HepG2 (cell line): ENCODE data around the gene KCTD1. TPM values are rescaled to one million over a fixed set of nuclear protein-coding genes. Genes with fewer than 3 reads are reported as not detected.

Experiments
- BRD4 ChIP-seq: sonication (generic); formaldehyde crosslinking; IDR thresholded peaks from 2 replicates; pipeline ENCODE4 v1.4.0; 2020; ENCODE audit warnings: missing genetic modification reagents
- ELF1 ChIP-seq: sonication (generic); formaldehyde crosslinking; IDR thresholded peaks from 2 replicates; pipeline ENCODE4 v1.4.0; 2020; ENCODE audit warnings: missing genetic modification reagents
- FOXA3 ChIP-seq: IDR thresholded peaks from 2 replicates; pipeline ENCODE4 v1.6.1; 2016; ENCODE audit warnings: missing genetic modification reagents, missing compliant biosample characterization
- HOXA7 ChIP-seq: sonication (generic); formaldehyde crosslinking; IDR thresholded peaks from 2 replicates; pipeline ENCODE4 v1.8.1; 2022; ENCODE audit warnings: mild to moderate bottlenecking, missing genetic modification reagents, moderate library complexity
- JDP2 ChIP-seq: sonication (generic); formaldehyde crosslinking; IDR thresholded peaks from 2 replicates; pipeline ENCODE4 v1.8.1; 2022; ENCODE audit warnings: missing genetic modification reagents, borderline replicate concordance
- NFIC ChIP-seq: IDR thresholded peaks from 2 replicates; pipeline ENCODE4 v1.6.1; 2012; ENCODE audit warnings: mild to moderate bottlenecking, low read length, inconsistent platforms
- NONO ChIP-seq, 2 experiments: fragments of 450-650 bp in 1 of 2; sonication (generic) in 1 of 2; formaldehyde crosslinking in 1 of 2; IDR thresholded peaks in 1 of 2; conservative IDR thresholded peaks in 1 of 2; 2 replicates each; pipeline versions ENCODE4 v1.6.1 to v1.8.0; 2017 to 2022; ENCODE audit warnings: mild to moderate bottlenecking in 1 of 2, missing genetic modification reagents in 1 of 2, moderate library complexity in 1 of 2
- NR2C2 ChIP-seq: sonication (generic); formaldehyde crosslinking; IDR thresholded peaks from 2 replicates; pipeline ENCODE4 v1.4.0; 2020; ENCODE audit warnings: missing genetic modification reagents, mild to moderate bottlenecking, moderate library complexity, borderline replicate concordance
- PATZ1 ChIP-seq: sonication (generic); formaldehyde crosslinking; IDR thresholded peaks from 2 replicates; pipeline ENCODE4 v1.4.0; 2020; ENCODE audit warnings: missing genetic modification reagents
- PBX3 ChIP-seq: sonication (generic); formaldehyde crosslinking; IDR thresholded peaks from 2 replicates; pipeline ENCODE4 v1.8.1; 2023; ENCODE audit warnings: missing genetic modification reagents, inconsistent platforms, borderline replicate concordance
- PPARG ChIP-seq: conservative IDR thresholded peaks from 2 replicates; pipeline ENCODE4 v1.6.1; 2016; ENCODE audit warnings: missing biosample characterization, missing genetic modification reagents
- PRDM10 ChIP-seq: sonication (generic); formaldehyde crosslinking; IDR thresholded peaks from 2 replicates; pipeline ENCODE4 v1.4.0; 2020; ENCODE audit warnings: low read depth, missing genetic modification reagents
- SIX1 ChIP-seq: sonication (generic); formaldehyde crosslinking; IDR thresholded peaks from 2 replicates; pipeline ENCODE4 v1.4.0; 2020; ENCODE audit warnings: missing genetic modification reagents, borderline replicate concordance
- SKIL ChIP-seq: sonication (generic); formaldehyde crosslinking; IDR thresholded peaks from 2 replicates; pipeline ENCODE4 v1.8.0; 2022; ENCODE audit warnings: missing genetic modification reagents, mild to moderate bottlenecking, moderate library complexity, borderline replicate concordance
- SMYD3 ChIP-seq: sonication (generic); formaldehyde crosslinking; IDR thresholded peaks from 2 replicates; pipeline ENCODE4 v1.8.1; 2023; ENCODE audit warnings: mild to moderate bottlenecking, missing genetic modification reagents
- SOX5 ChIP-seq: IDR thresholded peaks from 2 replicates; pipeline ENCODE4 v1.6.1; 2016; ENCODE audit warnings: borderline replicate concordance
- SP5 ChIP-seq: IDR thresholded peaks from 2 replicates; pipeline ENCODE4 v1.6.1; 2016; ENCODE audit warnings: low read depth, borderline replicate concordance
- ZFP1 ChIP-seq: IDR thresholded peaks from 2 replicates; pipeline ENCODE4 v1.6.1; 2016
- ZNF326 ChIP-seq: sonication (generic); formaldehyde crosslinking; IDR thresholded peaks from 2 replicates; pipeline ENCODE4 v1.4.0; 2020; ENCODE audit warnings: missing genetic modification reagents, borderline replicate concordance
- ZNF543 ChIP-seq: sonication (generic); formaldehyde crosslinking; IDR thresholded peaks from 2 replicates; pipeline ENCODE4 v1.4.0; 2020; ENCODE audit warnings: mild to moderate bottlenecking, missing genetic modification reagents
- ZNF772 ChIP-seq: sonication (generic); formaldehyde crosslinking; IDR thresholded peaks from 2 replicates; pipeline ENCODE4 v1.5.0; 2020; ENCODE audit warnings: mild to moderate bottlenecking, missing genetic modification reagents
- polyA plus RNA-seq, 8 experiments: library from polyadenylated mRNA; depleted of rRNA in 3 of 8; stranded (reverse) in 7 of 8; unstranded in 1 of 8; fragments of >200 nt; fragmentation: Illumina TruSeq in 4 of 8; extraction: Trizol in 4 of 8; gene quantifications; 2 replicates each; pipeline versions ENCODE4 v1.2.1 to v1.2.3, GENCODE V29; 2011 to 2016; ENCODE audit warnings: low read depth in 4 of 8, missing spikeins in 1 of 8, mixed read lengths in 1 of 8; ENCODE audit not compliant: insufficient read depth in 1 of 8
- total RNA-seq, 5 experiments: library from RNA; depleted of rRNA; stranded (reverse); fragments of >200 nt; fragmentation: Illumina TruSeq; extraction: Trizol; gene quantifications; 2 replicates each; pipeline ENCODE4 v1.2.3, GENCODE V29; 2016; ENCODE audit warnings: low read depth in 1 of 5

KCTD1 gene
- total and polyA plus RNA-seq, 2 of the 13 experiments (the other 11 are each of a cell fraction or from before 2014, with no cell fraction given): 2.7 to 6.8 TPM

- TF ChIP-seq SIX1: peak; percentile 47; the same call in 1 of the 2 replicates
- TF ChIP-seq SMYD3: no peak
- 0 out of 2 replicates have a peak, but pooled peaks have one; percentile 38 for TF ChIP-seq PRDM10 (CRISPR knock-in tag)
- no peak for TF ChIP-seq NONO (IDR thresholded peaks at IDR 0.05)
- TF ChIP-seq NONO (CRISPR knock-in tag; conservative IDR thresholded peaks at IDR 0.05): 0 out of 2 replicates have a peak, but pooled peaks have one; percentile 60
- TF ChIP-seq SKIL: peak; percentile 42; the same call in 1 of the 2 replicates
- TF ChIP-seq SOX5: peak; percentile 76
- peak; percentile 56; the same call in 1 of the 2 replicates for TF ChIP-seq NFIC
- peak; percentile 84; the same call in 1 of the 2 replicates for TF ChIP-seq ZFP1 (CRISPR knock-in tag)
- TF ChIP-seq PATZ1: no peak; the same call in 1 of the 2 replicates
- TF ChIP-seq FOXA3 (CRISPR knock-in tag): peak; percentile 79
- TF ChIP-seq ZNF326 (CRISPR knock-in tag): no peak
- 0 out of 2 replicates have a peak, but pooled peaks have one; percentile 26 for TF ChIP-seq ELF1 (CRISPR knock-in tag)
- TF ChIP-seq JDP2: no peak
- TF ChIP-seq NR2C2 (CRISPR knock-in tag): peak; percentile 62; the same call in 1 of the 2 replicates
- TF ChIP-seq PPARG (CRISPR knock-in tag): peak; percentile 53; the same call in 1 of the 2 replicates
- peak; percentile 55; the same call in 1 of the 2 replicates for TF ChIP-seq ZNF543 (CRISPR knock-in tag)
- peak; percentile 36; the same call in 1 of the 2 replicates for TF ChIP-seq BRD4 (CRISPR knock-in tag)
- no peak for TF ChIP-seq PBX3 (CRISPR knock-in tag)
- TF ChIP-seq ZNF772 (CRISPR knock-in tag): peak; percentile 93
- TF ChIP-seq SP5 (CRISPR knock-in tag): peak; percentile 45; the same call in 1 of the 2 replicates
- no peak for TF ChIP-seq HOXA7
Observed at GRCh38 chr18:26491194-26491816, 57.0 kb downstream of the KCTD1 start (continued).
